Hair follicular keratinocyte (primary cell): ENCODE data around the gene CES2. TPM values are rescaled to one million over a fixed set of nuclear protein-coding genes. Genes with fewer than 3 reads are reported as not detected.

Source experiments
- total RNA-seq: library from RNA; depleted of rRNA; stranded (reverse); fragments of >200 nt; gene quantifications from 2 replicates; pipeline ENCODE4 v1.2.3, GENCODE V29; 2015

CES2 gene, protein sequence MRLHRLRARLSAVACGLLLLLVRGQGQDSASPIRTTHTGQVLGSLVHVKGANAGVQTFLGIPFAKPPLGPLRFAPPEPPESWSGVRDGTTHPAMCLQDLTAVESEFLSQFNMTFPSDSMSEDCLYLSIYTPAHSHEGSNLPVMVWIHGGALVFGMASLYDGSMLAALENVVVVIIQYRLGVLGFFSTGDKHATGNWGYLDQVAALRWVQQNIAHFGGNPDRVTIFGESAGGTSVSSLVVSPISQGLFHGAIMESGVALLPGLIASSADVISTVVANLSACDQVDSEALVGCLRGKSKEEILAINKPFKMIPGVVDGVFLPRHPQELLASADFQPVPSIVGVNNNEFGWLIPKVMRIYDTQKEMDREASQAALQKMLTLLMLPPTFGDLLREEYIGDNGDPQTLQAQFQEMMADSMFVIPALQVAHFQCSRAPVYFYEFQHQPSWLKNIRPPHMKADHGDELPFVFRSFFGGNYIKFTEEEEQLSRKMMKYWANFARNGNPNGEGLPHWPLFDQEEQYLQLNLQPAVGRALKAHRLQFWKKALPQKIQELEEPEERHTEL
- total RNA-seq = 40.8 and 42.3 TPM in 2 replicates

GRCh38 chr16:66935314-66936011 lies at the start of gene CES2:
TSS of gene CES2 (plus strand) at chr16:66935516. CDS start at chr16:66935636, 120 bp downstream.

GRCh38 chr16:66918803-66919568 lies 16.3 kb upstream of the CES2 start, which contains the start of gene CDH16:
TSS of gene CDH16 (minus strand) at chr16:66918885. CDS start at chr16:66918065, 820 bp downstream.

DNA sequence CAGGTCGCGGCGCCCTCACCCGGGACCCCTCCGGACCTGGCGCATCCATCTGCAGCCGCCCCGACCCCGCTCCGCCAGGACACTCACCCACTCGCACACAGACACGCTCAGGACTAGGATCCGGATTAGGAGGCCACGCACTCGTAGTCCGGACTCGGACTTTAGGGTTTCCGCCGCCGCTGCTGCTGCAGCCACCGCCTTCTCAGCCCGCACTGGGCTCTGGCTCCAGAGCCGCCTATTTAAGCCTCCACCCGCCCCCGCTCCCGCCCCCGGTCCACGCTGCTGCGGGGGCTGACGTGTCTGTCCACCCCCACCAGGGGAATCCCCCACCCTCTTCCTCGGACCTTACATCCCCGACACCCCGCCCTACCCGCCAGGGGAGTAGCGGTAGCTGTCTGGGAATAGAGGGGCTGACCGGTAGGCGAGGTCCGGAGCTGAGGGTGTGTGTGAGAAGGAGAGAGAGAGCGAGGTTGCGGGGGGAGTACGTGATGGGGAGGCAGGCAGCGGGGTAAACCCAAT lies 9.9 kb upstream of the CES2 start, which contains the start of gene RRAD:
TSS of gene RRAD (minus strand) at position 214 of the 519 bp plus-strand sequence. CDS start 356 bp downstream, outside the sequence.

GRCh38 chr16:66934138-66934838 lies 1.0 kb upstream of the CES2 start, which contains the start of gene CIAO2B:
TSS of gene CIAO2B (minus strand) at chr16:66934402. CDS start at chr16:66934364, 38 bp downstream.

GRCh38 chr16:66961065-66961744 lies 25.9 kb downstream of the CES2 start, which contains the start of gene CES3:
TSS of gene CES3 (plus strand) at chr16:66961266. CDS start at chr16:66961308, 42 bp downstream.

GRCh38 chr16:66988197-66988788 lies 53.0 kb downstream of the CES2 start, which contains the start of gene CES4A:
TSS of gene CES4A (plus strand) at chr16:66988589. CDS start at chr16:66988773, 184 bp downstream.

Other genes starting within 250 kb of the CES2 start
- 13.7 and 13.9 TPM in 2 replicates for gene CMTM4, start 238.8 kb upstream of the CES2 start, total RNA-seq
- gene DYNC1LI2, start 183.9 kb upstream of the CES2 start, total RNA-seq = 39.1 and 53.2 TPM in 2 replicates
- gene TERB1, start 133.9 kb upstream of the CES2 start, total RNA-seq = not detected in 2 replicates
- 73.7 and 119 TPM in 2 replicates for gene NAE1, start 104.5 kb upstream of the CES2 start, total RNA-seq
- not detected in 2 replicates for gene CA7, start 91.1 kb upstream of the CES2 start, total RNA-seq
- 8.0 and 9.2 TPM in 2 replicates for gene PDP2, start 55.0 kb upstream of the CES2 start, total RNA-seq
- gene CDH16, start 16.6 kb upstream of the CES2 start, total RNA-seq = 0.04 TPM in 1 of 2 replicates, not detected in the other
- 2.8 and 3.1 TPM in 2 replicates for gene RRAD, start 10.0 kb upstream of the CES2 start, total RNA-seq
- 91.1 and 118 TPM in 2 replicates for gene CIAO2B, start 1.1 kb upstream of the CES2 start, total RNA-seq
- 0.78 and 0.99 TPM in 2 replicates for gene CES3, start 25.8 kb downstream of the CES2 start, total RNA-seq
- gene CES4A, start 53.1 kb downstream of the CES2 start, total RNA-seq = 1.1 and 2.4 TPM in 2 replicates
- gene CBFB, start 93.6 kb downstream of the CES2 start, total RNA-seq = 48.2 and 64.0 TPM in 2 replicates
- 8.4 and 12.8 TPM in 2 replicates for gene PHAF1, start 174.4 kb downstream of the CES2 start, total RNA-seq
- gene B3GNT9, start 215.5 kb downstream of the CES2 start, total RNA-seq = 18.1 and 23.9 TPM in 2 replicates
- 34.4 and 39.5 TPM in 2 replicates for gene TRADD, start 224.4 kb downstream of the CES2 start, total RNA-seq
- 11.3 and 12.1 TPM in 2 replicates for gene FBXL8, start 224.4 kb downstream of the CES2 start, total RNA-seq
- gene HSF4, start 229.2 kb downstream of the CES2 start, total RNA-seq = 4.9 and 9.4 TPM in 2 replicates
- 24.8 and 31.0 TPM in 2 replicates for gene NOL3, start 235.0 kb downstream of the CES2 start, total RNA-seq
- 9.2 and 12.7 TPM in 2 replicates for gene MATCAP1, start 248.4 kb downstream of the CES2 start, total RNA-seq